ENCODE data around the gene BRPF1.
A peak's percentile ranks its signal among the peaks of the same experiment; 100 is the strongest.

BRPF1 gene

DNA sequence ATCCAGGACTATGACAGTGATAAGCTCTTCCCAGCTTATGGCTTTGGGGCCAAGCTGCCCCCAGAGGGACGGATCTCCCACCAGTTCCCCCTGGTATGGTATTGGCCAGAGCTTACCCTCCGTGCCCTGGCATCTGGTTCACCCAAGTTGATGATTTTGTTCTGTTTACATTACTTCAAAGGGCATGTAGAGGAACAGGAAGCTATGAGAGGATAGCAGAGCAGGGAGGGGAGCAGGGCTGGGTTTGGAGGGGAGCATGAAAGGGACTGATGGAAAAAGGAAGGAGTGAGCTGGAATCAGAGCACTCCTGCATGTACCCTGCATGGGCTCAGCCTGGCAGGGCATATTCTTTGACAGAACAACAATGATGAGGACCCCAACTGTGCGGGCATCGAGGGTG lies 13.4 kb upstream of the BRPF1 start:
- Mint-ChIP-seq H3K27ac (no peak overlapping the region), H3K9me3 (no peaks in the 10 kb centered on the region), H3K36me3 (ENCODE audit: low read depth) (no peaks in the 10 kb centered on the region), H3K27me3 (ENCODE audit: low read depth) (peaks cover 13% of the 10 kb centered on the region), H3K4me1 (peaks cover 7% of the 10 kb centered on the region), H3K4me3 (no peak overlapping the region)
- TF ChIP-seq, protein P1, sequence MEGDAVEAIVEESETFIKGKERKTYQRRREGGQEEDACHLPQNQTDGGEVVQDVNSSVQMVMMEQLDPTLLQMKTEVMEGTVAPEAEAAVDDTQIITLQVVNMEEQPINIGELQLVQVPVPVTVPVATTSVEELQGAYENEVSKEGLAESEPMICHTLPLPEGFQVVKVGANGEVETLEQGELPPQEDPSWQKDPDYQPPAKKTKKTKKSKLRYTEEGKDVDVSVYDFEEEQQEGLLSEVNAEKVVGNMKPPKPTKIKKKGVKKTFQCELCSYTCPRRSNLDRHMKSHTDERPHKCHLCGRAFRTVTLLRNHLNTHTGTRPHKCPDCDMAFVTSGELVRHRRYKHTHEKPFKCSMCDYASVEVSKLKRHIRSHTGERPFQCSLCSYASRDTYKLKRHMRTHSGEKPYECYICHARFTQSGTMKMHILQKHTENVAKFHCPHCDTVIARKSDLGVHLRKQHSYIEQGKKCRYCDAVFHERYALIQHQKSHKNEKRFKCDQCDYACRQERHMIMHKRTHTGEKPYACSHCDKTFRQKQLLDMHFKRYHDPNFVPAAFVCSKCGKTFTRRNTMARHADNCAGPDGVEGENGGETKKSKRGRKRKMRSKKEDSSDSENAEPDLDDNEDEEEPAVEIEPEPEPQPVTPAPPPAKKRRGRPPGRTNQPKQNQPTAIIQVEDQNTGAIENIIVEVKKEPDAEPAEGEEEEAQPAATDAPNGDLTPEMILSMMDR (IDR thresholded peaks at IDR 0.05; ENCODE audit: unreplicated experiment in 3 of 3) = no peak

DNA sequence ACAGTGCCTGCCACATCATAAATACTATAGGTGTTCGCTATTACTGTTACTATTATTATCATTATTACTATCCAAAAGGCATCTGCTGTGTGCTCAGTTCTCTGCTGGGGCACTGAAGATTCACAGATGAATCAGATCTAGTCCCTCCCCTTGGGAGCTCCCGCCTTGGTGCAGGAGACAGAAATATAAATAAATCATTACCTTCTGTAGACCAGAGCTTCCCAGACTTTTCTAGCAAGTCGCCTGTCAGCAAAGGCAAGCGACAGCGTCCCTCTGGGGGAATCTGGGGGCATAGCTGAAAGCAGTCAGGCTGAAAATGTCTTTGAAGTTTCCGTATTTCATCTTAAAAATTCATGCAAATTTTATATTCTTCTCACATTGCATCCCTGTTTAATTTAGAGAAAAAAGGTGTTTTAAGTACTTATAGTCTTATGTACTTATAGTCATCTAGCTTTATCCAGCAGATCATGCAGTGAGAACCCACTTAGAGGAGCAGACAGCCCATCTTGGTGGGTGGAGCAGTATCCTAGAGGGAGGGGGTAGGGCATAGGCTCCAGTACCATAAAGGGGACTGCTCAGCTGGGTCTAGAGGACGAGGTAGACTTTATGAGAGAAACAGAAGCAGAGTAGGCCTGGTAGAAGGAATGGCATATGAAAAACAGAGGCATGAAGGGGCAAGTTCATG lies 10.4 kb upstream of the BRPF1 start:
- TF ChIP-seq, protein P1 (IDR thresholded peaks at IDR 0.05; ENCODE audit: unreplicated experiment in 3 of 3) = no peak
- Mint-ChIP-seq H3K27ac (no peak overlapping the region), H3K4me3 (no peak overlapping the region), H3K27me3 (ENCODE audit: low read depth) (peaks cover 13% of the 10 kb centered on the region), H3K4me1 (peaks cover 1% of the 10 kb centered on the region), H3K9me3 (no peaks in the 10 kb centered on the region), H3K36me3 (ENCODE audit: low read depth) (no peaks in the 10 kb centered on the region)

DNA sequence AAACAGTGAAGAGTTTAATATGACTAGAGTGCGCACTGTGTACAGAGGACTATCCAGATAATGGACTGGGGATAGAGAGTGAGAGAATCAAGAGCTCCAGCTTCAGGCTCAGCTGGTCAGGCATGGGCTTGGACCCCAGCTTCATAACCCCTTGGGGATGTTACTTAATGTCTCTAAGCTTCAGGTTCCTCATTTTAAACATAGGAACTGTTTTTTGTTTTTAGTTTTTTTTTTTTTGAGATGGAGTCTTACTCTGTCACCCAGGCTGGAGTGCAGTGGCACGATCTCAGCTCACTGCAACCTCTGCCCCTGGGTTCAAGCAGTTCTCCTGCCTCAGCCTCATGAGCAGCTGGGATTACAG lies 9.9 kb upstream of the BRPF1 start:
- H3K9me3 Mint-ChIP-seq = no peaks in the 10 kb centered on the region
- peaks cover 13% of the 10 kb centered on the region for H3K27me3 Mint-ChIP-seq (ENCODE audit: low read depth)
- H3K27ac Mint-ChIP-seq = no peak overlapping the region
- no peaks in the 10 kb centered on the region for H3K36me3 Mint-ChIP-seq (ENCODE audit: low read depth)
- H3K4me3 Mint-ChIP-seq = no peak overlapping the region
- TF ChIP-seq, protein P1 (IDR thresholded peaks at IDR 0.05; ENCODE audit: unreplicated experiment in 3 of 3) = no peak
- no peaks in the 10 kb centered on the region for H3K4me1 Mint-ChIP-seq

DNA sequence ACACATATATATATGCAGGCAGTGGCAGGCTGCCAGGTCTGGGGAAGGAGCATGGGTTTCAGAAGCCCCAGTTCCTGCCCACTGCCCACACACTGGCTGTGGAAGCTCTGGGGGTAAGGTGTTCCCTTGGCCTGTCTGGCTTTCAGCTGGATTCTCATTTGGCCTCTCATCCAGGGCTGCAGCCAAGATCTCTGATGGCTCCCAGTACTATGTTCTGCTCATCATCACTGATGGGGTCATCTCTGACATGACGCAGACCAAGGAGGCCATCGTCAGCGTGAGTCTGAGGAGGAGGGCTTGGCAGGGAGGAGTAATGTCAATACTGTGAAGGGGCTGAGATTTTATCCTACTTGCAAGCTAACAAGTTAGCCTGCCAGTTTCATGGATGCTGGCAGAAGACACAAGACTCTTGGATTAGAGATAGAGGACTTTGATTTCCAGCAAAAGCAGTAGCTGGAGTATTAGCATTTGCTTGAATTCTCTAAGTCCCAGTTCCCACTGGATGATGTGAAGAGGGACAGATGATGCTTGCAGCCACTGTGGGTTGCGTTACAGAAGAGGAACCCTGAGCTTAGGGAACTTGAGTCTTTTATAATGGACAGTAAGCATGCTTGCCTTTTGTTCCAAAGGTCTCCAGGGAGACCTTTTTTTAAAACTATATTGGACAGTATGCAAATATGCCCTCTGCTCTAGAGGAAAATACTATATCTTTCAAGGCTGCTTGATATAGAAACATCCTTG lies 5.6 kb upstream of the BRPF1 start:
- H3K27ac Mint-ChIP-seq = no peak overlapping the region
- no peaks in the 10 kb centered on the region for H3K36me3 Mint-ChIP-seq (ENCODE audit: low read depth)
- H3K4me1 Mint-ChIP-seq = peaks cover 5% of the 10 kb centered on the region
- no peaks in the 10 kb centered on the region for H3K9me3 Mint-ChIP-seq
- H3K27me3 Mint-ChIP-seq (ENCODE audit: low read depth) = peaks cover 8% of the 10 kb centered on the region
- TF ChIP-seq, protein P1 (IDR thresholded peaks at IDR 0.05; ENCODE audit: unreplicated experiment in 3 of 3) = no peak
- H3K4me3 Mint-ChIP-seq = no peak overlapping the region

DNA sequence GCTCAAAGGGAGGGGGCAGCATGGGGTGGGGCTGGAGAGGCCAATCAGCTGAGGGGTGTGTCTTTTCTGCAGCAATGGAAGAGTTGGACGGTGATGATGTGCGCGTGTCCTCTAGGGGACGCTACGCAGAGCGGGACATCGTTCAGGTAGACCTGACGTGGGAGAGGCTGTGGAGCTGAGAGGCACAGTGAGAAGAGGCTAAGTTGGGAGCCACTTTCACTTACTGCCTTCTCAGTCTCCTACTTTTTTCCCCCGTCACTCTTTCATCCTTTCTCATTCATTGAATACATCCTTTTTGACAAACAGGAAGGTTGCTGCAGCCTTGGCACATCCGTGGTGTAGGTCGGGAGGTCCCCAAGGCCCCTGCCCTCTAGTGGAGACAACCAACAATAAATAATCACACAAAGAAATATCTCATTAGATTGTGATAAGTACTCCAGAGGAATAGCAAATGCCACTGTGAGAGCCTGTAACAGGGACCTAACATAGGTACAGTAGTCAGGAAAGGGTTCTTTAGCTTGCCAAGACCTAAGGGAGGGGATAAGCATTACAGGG lies 4.4 kb upstream of the BRPF1 start:
- Mint-ChIP-seq H3K4me3 (peak overlapping the region in 2 of 3 experiments; percentile 36 to 38), H3K27ac (no peak overlapping the region), H3K27me3 (ENCODE audit: low read depth) (no peaks in the 10 kb centered on the region), H3K4me1 (peaks cover 7% of the 10 kb centered on the region), H3K36me3 (ENCODE audit: low read depth) (no peaks in the 10 kb centered on the region), H3K9me3 (no peaks in the 10 kb centered on the region)
- TF ChIP-seq, protein P1 (IDR thresholded peaks at IDR 0.05; ENCODE audit: unreplicated experiment in 3 of 3) = no peak

Data from nephron (organoid).